Inferior parietal cortex (tissue), 1 donor: ENCODE data around the gene PRDM10.
"Not testable (repeated sequence)": the region's sequence is repeated elsewhere in the genome, so short reads cannot be mapped to it uniquely, and the experiment has no call there.

Experiments used
- DNase-seq: peaks from one replicate; pipeline ENCODE4 v3.0.0-alpha.2; 2016; ENCODE audit errors: extremely low spot score

Gene PRDM10

DNA sequence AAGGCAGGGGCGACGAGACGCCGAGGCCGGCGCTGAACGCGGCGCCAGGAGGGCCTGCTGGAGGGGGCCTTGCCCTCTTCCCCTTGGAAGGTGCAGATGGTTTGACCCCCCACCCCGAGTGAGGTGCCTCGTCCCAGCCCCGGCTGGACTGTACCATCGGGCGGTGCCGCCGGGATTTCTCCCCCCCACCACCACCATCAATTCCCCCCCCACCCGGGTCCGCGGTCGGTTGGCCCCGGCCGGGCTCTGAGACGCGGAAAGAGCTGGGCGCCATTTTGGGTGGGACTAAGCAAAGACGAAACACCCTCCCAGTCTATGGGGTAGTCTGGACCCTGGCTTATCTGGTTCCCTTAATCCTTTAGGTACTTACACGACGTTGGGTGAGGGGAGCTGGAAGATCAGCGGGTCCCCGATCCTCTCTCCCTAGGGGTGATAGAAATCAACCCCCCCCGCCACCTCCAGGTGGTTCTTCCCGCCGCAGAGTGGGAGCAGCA lies at the start of gene PRDM10:
PRDM10 (minus strand) TSS at position 484 of the 494 bp plus-strand sequence. CDS start 41,871 bp downstream, outside the sequence.
- no peak for DNase-seq

GRCh38 chr11:130051082-130051481 lies 48.4 kb upstream of the PRDM10 start:
- DNase-seq = no peak

DNA sequence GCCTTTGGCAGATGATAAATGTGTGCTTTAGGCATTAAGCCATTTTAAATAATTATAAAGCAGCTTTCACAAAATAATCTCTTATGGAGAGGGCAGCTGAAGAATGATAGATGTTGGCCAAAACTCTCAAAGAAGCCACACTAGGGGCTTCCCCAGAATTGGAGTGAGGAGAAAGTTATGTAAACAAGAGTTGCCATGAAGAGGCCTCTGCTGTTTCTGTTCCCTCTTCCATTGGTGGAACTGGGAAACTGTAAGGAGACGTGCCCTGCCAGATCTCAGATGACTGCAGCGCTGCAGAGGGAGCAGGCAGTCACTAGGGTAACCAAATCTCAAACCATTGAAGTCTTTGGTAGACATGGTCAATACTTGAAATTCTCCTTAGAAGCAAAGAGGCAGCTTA lies 47.6 kb upstream of the PRDM10 start:
- no peak for DNase-seq

GRCh38 chr11:130049328-130049771 lies 46.7 kb upstream of the PRDM10 start:
- DNase-seq = no peak

DNA sequence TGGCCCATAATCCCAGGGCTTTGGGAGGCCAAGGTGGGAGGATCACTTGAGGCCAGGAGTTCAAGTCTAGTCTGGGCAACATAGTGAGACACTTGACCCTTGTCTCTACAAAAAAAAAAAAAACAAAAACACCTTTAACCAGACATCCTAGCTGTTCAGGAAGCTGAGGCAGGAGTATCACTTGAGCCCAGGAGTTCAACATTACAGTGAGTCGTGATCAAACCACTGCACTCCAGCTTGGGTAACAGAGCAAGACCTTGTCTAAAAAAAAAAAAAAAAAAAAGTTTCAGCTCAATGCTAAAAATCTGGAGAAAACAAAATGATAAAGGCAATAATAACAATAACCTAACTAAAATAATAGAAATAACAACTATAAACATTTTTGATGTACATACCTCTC lies 44.5 kb upstream of the PRDM10 start:
- no peak for DNase-seq

- DNase-seq = no peak
Observed at GRCh38 chr11:130043575-130043974, 40.9 kb upstream of the PRDM10 start.

DNA sequence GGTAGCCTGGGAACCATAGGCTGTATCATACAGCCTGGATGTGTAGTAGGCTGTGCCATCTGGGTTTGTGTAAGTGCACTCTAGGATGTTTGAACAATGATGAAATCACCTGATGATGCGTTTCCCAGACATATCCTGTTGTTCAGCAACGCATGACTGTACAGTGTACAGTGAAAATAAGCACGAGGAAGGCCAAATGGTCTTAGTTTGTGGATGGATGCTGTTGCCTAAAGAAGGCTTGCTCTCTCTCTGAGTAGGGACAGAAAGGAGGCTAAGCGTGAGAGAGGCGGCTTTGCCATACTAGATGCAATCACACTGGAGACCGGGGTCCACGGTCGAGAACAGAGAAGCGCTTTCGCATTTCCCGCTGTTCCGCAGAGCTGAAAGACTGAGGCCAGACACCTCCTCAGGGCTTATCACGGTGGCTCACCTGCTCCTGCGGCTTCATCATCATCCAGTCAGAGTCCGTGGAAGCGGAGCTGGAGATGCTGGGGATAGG lies 39.5 kb upstream of the PRDM10 start:
- DNase-seq = no peak

DNA sequence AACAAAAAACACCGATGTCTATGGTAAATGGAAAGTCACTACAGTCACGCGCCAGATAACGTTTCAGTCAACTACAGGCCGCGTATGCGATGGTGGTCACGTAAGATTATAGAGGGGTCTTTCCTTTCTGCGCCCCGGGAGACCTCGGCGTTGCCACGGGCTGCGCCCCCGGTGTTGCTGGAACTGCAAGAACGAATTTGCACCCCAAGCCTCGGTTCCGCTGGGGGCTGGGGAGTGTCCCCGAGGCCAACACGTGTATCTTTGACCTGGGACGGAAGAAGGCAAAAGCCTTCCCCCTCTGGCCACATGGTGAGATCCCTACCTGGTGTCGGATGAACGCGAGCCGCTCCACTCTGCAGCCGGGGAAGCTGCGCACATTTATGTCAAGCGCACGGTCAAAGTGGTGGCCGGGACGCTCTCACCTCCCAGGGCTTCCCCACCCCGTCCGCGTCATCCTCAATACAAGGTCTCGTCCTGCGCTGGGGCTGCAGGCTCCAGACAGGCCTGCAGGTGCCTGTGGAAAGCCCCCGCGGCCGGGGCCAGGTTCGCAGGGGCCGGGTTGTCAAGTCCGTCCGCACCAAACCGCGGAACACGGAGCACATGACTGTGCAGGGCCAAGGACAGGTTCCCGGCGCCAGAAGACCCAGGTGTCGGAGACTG lies 37.8 kb upstream of the PRDM10 start:
- no peak for DNase-seq

GRCh38 chr11:130037881-130038585 lies 35.4 kb upstream of the PRDM10 start:
- DNase-seq = no peak

DNA sequence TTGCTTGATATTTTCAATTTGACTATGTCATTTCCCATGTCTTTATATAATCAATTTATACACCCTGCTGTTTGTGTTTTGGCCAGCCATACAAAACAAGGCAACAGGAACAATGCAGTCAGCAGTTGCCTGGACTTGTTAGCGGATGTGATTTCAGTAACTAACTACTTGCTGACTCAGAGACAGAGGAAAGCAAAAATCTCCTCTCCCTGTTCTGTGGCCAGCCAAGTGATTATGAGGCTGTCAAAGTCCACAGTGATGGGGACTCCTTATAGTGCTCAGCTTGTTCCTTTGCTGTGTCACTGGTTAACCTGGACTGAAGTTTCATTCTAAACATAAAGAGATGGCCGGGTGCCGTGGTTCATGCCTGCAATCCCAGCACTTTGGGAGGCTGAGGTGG lies 34.4 kb upstream of the PRDM10 start:
- no peak for DNase-seq

DNA sequence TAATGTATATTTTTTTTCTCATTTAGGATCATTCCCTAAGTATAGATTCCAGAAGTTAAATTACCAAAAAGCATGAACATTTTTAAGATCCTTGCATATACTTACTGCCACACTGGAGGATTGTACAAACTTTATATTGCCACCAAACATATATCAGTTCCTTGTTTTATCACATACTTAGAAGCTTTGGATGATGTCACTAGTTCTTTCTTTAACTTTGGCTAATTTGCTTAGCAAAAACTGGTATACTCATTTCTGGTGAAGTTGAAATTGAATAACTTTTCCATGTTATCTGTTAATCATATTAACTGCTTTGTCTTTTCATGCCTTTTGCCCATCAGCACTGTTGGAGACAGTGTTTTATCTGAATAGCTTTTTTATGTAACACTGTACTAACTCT lies 31.6 kb upstream of the PRDM10 start:
- no peak for DNase-seq

DNA sequence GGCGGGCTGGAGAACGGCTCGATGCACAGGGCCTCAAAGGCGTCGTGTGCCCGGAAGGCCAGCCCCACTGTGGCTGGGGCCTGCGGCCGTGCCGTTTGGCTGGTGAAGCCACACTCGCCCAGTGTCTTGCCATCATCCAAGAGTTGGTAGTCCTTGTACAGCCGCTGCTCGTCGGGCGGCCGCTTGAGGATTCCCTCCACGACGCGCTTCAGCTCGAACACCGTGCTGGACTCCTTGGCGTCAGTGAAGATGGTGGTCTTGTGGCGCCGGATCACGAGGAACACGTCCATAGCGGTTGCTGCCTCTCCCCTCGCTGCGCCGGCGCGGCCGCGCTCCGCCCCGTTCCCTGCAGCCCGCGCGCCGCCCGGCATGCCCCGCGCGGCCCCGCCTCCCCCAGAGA lies 30.3 kb upstream of the PRDM10 start:
- no peak for DNase-seq

DNA sequence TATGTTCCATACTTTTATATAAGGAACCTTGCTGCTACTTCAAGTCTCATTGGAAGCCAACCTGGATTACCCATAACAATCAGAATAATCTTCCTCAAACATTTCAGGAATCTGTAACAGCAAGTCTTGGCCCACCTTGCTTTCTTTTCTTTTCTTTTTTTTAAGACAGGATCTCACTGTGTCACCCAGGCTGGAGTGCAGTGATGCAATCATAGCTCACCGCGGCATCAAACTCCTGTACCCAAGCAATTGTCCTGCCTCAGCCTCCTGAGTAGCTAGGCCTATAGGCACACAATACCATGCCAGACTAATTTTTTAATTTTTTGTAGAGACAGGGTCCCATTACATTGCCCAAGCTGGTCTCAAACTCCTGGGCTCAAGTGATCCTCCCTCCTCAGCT lies 29.3 kb upstream of the PRDM10 start:
- DNase-seq = no peak

GRCh38 chr11:130031056-130031455 lies 28.4 kb upstream of the PRDM10 start:
- no peak for DNase-seq

GRCh38 chr11:130029137-130029536 lies 26.5 kb upstream of the PRDM10 start:
- DNase-seq = no peak

- no peak for DNase-seq
Observed at GRCh38 chr11:130025371-130025770, 22.7 kb upstream of the PRDM10 start.

DNA sequence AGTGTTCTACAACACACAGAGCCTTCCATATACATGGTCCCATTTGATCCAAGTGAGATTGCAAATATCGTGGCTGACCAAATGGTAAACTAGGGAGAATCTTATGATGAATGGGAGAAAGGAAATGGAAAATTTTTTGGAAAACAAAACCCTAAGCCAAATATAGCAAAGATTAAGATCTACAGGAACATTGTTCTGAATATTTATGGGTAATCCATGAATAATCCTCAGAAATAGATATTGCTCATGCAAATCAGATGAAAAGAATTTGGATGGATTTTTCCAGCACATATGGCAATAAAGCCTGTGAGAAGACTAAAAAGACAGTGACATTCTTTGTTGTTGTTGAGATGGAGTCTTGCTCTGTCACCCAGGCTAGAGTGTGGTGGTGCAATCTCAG lies 21.7 kb upstream of the PRDM10 start:
- no peak for DNase-seq

- no peak for DNase-seq
Observed at GRCh38 chr11:130023204-130023603, 20.6 kb upstream of the PRDM10 start.

- DNase-seq = no peak
Observed at GRCh38 chr11:130022799-130023198, 20.2 kb upstream of the PRDM10 start.

DNA sequence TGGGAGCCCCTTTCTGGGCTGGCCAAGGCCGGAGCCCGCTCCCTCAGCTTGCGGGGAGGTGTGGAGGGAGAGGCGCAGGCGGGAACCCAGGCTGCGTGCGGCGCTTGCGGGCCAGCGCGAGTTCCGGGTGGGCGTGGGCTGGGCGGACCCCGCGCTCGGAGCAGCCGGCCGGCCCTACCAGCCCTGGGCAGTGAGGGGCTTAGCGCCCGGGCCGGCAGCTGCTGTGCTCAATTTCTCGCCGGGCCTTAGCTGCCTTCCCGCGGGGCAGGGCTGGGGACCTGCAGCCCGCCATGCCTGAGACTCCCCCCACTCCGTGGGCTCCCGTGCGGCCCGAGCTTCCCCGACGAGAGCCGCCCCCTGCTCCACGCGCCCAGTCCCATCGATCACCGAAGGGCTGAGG lies 19.0 kb upstream of the PRDM10 start:
- not testable (repeated sequence) for DNase-seq

GRCh38 chr11:130020323-130020722 lies 17.7 kb upstream of the PRDM10 start:
- DNase-seq = no peak

- not testable (repeated sequence) for DNase-seq
Observed at GRCh38 chr11:130015846-130016245, 13.2 kb upstream of the PRDM10 start.

GRCh38 chr11:130008326-130008725 lies 5.7 kb upstream of the PRDM10 start:
- no peak for DNase-seq
